ENCODE measurements around the gene ELF4.

DNA sequence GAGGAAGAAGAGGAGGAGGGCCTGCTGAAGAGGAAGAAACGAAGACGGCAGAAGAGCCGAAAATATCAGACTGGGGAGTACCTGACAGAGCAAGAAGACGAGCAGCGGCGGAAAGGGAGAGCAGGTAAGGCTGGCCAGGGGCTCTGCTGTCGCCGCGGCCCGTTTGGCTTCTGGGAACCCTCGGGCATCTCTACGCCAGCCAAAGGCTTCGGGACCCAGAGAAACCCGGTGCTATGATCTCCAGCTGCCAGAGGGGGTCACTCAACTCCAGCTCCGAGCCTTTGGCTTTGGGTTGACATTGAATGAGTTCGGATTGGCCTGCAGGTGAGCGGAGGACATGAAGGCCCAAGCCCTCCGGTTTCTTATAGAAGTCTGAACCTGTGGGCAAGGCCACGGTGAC, 85.0 kb downstream of the ELF4 start:
- TF ChIP-seq POLR2AphosphoS5 (IDR thresholded peaks at IDR 0.05) (no peak), EZH2 (IDR thresholded peaks at IDR 0.05; ENCODE audit: borderline replicate concordance, insufficient read depth, low read length, poor library complexity, severe bottlenecking) (no peak), RAD21 (conservative IDR thresholded peaks at IDR 0.05) (no peak)
- TF ChIP-seq, protein P1, sequence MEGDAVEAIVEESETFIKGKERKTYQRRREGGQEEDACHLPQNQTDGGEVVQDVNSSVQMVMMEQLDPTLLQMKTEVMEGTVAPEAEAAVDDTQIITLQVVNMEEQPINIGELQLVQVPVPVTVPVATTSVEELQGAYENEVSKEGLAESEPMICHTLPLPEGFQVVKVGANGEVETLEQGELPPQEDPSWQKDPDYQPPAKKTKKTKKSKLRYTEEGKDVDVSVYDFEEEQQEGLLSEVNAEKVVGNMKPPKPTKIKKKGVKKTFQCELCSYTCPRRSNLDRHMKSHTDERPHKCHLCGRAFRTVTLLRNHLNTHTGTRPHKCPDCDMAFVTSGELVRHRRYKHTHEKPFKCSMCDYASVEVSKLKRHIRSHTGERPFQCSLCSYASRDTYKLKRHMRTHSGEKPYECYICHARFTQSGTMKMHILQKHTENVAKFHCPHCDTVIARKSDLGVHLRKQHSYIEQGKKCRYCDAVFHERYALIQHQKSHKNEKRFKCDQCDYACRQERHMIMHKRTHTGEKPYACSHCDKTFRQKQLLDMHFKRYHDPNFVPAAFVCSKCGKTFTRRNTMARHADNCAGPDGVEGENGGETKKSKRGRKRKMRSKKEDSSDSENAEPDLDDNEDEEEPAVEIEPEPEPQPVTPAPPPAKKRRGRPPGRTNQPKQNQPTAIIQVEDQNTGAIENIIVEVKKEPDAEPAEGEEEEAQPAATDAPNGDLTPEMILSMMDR (IDR thresholded peaks at IDR 0.05; ENCODE audit: poor library complexity, severe bottlenecking): no peak

All from neural cell (in vitro differentiated cells).